IPS-11a (cell line): ENCODE measurements around the gene UNC13D.
"Not testable (repeated sequence)": the region's sequence is repeated elsewhere in the genome, so short reads cannot be mapped to it uniquely, and the experiment has no call there.

Experiments used
- H3K4me3 ChIP-seq: one replicate; pipeline ENCODE4 v1.5.1; 2013; ENCODE audit warnings: low read depth, low read length, control low read depth

Gene UNC13D

DNA sequence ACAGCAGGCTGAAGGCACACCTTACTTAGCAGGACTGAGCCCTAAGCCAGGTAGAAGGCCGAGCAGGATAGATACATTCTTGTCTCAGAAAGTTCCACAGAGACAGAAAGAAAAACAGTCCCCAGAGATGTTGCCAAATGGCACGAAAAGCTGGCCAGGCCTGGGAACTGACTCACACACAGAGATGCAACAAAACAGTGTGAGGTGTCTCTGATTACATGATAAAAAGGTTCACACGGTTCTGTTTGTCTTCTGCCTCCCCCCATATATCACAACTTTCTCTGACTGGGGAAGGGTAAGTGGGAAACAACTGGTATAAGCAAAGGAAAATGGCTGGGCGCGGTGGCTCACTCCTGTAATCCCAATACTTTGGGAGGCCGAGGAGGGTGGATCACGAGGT is 9.2 kb upstream of the UNC13D start:
- no peak overlapping the region for H3K4me3 ChIP-seq

DNA sequence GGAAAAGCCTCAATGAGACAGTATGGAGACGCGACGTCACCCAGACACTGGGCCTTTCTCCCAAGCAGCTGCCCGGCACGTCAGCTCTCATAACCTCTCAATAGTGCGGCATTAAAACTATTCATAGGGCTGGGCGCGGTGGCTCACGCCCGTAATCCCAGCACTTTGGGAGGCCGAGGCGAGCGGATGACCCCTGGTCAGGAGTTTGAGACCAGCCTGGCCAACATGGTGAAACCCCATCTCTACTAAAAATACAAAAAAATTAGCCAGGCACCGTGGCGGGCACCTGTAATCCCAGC is 7.4 kb upstream of the UNC13D start:
- not testable (repeated sequence) for H3K4me3 ChIP-seq

DNA sequence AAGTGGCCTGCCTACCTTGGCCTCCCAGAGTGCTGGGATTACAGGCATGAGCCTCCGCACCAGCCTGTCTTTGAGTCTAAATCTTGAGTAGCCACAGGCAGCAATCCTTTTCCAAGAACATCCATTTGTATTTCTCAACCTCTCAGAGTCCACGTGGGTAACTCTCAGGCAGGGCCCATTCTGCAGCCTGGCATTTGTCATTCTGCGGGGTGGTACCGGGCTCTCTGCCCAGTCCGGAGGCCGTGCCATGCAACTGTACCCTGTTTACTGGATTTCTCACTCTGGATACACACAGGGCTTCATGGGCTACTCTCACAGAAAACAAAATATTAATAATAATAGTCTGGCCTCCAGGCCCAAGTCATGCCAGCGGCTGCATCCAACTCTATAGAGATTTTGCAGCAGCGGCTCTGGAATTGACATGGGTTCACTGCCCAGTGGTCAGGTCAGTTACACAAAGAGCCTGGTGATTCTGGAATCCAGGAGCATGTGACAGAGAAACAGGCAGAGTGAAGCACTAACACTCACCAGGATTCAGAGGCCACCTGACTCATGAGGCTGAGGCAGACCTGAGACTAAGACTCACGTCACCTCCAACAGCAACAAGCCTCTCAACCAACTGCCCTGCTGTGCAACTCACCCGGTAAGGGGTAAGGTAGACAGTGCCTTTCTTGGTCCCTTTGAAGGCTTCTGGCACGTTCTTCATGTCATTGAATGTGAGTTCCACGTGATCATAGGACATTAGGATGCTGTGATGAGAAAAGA is 6.9 kb upstream of the UNC13D start:
- no peak overlapping the region for H3K4me3 ChIP-seq

DNA sequence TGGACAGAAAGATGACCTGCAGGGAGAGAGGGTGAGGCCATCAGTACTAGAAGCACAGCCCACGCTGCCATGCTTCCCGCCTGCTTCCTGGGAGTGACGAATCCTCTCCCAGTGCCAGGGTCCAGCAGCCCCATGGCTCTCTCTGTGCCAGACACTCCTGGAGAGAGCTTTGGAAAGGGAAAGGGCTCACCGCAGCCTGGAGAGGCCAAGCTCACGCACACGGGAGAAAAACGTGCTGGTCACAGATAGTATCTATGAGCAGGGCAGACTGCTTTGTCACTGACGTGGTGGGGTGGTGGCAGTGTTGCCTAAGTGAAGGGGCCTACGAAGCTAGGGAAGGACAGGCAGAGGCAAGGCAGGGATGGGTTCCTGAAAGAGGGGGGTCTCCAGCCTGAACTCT is 5.5 kb upstream of the UNC13D start:
- no peak overlapping the region for H3K4me3 ChIP-seq

DNA sequence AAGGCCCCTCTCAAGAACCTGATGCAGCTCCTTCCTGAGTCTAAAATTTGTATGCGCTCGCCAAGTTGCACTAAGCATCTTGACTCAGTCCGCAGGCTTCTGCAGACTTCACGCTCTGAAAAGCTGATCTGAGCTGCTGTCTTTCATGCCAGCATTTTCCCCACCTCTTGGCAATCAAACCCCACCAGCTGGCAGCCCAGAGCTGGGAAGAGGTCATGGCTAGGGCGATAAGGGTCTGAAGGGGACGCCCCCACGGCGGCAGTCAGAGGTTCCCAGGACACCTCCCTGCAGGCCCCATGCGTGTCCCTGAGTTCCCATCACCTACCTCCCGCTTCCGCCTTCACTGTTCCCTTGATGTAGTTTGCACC is 5.1 kb upstream of the UNC13D start:
- H3K4me3 ChIP-seq, result no peak overlapping the region

DNA sequence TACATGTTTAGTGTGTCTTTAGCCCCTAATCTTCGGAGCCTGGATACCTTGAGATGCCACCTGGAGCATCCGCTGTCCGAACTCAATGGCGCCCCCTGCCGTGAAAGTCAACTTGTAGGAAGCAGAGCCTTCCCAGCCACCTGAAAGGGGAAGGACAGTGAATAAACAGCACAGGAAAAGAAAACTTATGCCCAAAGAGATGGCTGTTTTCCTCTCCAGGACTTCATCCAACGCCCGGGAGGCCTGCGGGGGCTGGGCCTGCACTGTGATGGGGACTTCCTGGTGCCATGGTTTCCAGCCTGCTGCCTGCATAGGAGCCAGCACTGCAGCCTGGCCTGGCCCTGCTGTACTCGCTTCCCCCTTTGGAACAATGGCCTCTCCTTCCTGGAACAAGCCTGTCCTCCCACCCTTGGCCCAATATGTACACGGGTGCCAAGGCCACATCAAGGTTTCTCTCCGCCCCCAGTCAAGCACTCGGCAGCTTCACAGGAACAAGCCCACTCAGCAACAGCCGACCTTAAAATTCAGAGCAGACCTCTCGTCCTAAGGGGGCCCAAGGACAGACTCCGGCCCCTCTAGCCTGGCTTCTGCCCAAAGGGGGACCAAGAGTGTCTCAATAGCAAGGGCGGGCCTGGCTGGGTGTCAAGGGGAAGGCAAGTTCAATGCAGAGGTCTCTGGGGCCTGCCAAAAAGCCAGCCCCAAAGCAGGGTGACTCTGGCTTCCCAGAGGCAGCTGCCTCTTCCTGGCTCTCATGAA is 4.5 kb upstream of the UNC13D start:
- no peak overlapping the region for H3K4me3 ChIP-seq

DNA sequence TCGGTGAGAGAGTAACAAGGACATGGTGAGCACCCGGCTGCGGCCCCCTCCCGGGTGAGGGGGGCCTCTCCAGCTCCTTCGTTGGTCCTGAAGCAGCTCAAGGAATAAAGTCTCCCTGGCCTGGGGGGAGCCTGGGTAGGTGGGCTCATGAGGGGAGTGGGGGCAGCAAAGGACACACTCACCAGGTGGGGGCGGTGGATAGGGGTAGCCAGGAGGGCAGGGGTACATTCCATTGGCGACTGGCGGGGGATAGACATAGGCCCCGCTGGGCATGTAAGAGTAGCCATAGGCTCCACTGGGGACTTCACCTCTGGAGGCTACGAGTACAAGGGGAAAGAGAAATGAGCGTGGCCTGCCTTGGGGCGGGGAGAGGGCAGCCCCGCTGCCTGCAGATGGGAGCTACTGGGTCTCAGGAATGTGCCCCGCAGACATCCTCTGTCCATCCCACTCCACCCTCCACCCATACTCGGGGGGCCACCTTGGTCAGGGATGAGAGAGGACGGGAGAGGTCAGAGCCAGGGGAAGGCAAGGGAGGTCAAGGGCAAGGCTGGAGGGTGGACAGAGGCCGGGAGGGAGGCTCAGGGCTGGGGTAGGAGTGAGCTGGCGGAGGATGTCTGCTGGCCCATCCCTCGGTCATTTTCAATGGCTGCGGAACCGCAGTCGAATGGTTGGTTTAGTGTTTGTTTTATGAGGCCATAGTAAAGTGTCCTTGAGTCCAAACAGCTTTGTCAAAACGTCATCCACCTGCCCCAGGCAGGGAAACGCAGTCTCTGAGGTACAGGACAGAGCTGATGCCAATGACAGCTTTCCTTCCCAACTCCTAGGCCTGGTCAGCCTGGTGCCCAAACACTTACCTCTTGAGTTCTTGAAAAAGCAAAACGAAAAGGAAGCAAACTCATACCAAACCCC is 3.7 kb upstream of the UNC13D start:
- no peak overlapping the region for H3K4me3 ChIP-seq

DNA sequence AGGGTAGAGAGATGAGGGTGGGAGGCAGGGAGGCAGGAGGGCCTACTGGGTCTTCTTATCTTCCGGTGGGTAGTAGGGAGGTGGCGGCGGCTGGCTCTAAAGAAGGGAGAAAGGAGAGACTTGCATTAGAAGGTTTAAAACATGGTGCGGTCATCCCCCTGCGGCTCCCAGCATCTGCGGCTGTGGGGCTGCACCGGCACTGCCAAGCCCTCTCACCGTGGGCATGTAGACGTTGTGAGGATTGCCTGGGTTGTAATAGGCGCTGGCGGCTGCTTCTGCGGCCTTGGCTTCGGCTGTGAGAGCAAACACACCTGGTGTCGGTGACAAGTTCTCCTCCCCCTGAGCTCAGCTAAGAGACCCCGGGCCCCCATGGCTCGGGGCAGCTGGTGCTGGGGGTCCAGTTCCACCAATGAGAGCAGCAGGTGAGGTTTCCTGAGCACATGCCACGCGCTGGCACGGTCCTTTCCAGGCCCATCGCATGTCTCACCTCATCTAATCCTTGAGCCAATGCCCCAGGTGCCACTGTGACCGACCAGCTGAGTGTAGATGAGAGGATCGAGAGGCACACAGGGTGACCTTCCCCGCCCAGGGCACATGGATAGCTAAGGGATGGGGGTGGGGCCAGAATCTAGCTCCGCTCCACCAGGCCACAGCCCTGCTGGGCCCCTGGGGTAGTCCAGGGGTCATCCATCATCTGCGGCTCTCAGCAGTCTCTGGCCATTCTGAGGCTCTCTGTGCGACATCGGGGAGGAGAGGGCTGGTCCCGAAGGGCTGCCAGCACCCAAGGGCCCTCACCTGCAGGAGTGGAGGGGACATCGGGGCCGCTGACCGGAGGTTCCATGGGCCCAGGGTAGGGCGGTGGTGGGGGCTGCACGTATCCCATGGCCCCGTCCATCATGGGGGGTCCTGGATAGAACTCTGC is 2.7 kb upstream of the UNC13D start:
- H3K4me3 ChIP-seq, result no peak overlapping the region

DNA sequence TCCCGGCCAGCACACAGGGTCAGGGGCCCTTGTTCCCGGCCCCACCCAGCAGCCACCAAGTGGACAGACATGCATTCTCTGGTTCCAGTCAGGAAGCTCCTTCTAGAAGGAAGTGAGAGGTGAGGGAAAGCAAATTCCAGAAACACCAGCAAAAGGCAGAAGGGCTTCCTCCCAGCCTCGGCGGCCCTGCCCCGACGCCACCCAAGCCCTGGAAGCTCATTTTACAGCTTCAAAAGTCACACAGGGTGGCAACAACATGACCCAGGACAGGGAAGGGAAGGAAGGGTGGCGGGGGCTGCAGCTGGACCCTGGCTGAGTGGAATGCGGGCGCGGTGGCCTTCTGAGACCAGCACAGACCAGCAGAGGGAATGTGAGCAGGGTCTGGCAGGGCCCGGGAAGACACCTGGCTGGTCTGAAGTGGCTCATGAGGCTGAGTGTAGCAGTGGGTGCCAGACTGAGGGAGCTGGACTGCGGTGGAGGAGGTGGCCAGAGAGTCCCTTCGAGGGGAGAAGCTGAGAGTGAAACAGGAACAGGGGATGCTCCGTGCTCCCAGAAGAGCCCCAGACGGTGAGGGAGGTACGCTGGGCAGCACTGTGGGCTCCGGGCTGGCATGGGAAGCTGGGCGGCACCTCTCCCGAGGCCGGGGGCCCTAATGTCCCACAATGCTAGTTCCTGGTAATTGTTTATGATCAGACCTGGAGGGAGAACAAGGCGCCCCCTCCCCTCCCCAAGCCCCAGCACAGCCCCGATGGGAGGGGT is 1.9 kb upstream of the UNC13D start:
- no peak overlapping the region for H3K4me3 ChIP-seq

DNA sequence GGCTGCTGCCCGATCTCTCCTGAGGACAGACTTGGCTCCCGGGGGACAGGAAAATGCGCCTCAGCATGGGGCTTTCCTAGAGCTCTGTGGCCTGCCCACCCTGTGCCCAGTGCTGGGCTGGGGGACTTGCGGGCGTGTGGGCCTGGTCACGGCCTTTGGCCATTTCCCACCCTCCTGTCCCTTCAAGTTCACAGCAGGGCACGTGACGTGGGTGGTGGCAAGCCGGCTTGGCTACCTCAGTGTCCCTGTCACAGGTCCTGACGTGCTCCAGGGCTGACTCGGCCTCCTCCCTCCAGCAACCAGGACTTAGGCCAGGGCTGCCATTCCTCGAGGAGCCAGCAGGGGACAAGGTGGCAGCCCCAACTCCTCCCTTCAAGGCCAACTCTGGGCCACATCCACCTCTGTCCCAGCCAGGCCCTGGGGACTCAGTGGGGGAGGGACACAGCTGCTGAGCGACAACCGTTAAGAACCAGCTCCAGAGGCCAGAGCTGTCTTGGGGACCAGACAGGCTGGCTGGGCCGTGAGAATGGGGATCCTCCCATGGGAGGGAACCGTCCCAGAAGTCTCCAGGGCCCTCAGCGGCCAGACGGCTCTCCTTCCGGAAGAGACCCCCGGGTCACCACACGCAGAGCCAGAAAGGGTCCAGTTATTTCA is 981 bp upstream of the UNC13D start:
- no peak overlapping the region for H3K4me3 ChIP-seq

DNA sequence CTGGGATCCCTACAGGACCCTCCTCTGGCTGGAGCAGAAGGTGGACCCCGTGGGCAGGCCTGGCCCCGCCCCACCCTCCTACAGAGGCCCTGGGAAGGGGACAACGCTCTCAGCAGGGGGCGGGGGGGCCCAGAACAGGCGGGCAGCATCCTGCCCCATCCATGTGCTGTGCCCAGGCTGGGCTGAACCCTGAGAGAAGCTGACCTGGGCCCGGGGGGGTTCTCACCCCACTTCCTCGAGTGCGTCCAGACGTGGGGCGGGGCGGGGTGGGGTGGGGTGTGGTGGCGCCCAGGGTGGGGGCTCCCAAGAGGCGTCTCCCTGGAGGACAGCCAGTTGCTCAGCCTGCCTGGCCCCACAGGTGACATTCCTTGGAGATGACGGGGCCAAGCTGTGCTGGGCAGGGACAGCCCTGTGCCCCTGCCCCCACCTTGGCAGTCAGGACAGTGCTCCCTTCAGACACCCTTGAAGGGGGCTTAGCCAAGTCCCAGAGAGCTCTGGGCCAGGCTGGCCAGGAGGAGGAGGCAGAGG is 390 bp upstream of the UNC13D start:
- no peak overlapping the region for H3K4me3 ChIP-seq

DNA sequence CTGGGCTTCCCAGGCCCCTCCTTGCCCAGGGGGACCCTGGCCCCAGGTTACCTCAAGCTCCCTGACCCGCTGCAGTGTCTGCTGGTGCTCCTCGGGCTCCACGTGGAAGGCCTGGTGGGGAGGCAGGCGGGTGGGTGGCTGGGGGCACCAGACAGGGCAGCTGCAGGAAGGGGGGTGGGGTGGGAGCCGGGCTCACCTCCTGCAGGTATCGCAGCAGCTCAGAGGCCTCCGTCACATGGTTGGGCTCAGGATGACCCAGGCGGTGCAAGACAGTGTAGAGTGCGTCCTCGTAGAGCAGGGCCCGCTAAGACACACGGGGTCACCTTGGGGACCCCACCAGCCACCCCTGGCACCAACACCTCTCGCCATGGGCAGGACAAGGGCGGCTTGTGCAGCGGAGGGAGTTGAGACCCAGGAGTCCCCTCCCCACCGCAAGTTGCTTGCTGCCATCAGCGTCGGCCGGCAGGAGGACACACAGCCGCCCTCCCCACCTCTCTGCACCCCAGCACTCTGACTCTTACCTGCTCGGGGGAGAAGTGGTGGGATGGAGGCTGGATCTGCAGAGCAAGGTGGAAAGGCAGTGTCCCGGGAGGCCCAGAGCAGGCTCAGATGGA is 1.1 kb downstream of the UNC13D start:
- H3K4me3 ChIP-seq, result no peak overlapping the region

DNA sequence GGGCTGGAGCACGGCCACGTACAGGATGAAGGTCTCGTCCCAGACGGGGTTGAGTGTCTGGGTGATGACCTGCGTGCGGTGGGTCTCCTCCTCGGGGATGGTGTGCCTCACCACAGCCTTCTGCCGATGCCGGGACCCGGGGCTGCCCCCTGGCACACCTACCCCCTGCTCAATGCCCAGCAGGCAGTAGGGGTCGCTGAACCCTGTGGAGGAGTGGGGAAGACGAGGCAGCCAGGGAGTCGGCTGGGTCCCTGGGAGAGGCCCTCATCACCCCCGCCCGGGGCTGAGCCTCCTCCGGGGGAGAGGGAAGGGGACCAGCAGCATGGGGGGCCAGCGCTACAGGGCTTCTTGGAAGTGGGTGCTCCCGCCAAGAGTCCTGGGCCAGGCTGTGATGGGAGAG is 1.8 kb downstream of the UNC13D start:
- no peak overlapping the region for H3K4me3 ChIP-seq

DNA sequence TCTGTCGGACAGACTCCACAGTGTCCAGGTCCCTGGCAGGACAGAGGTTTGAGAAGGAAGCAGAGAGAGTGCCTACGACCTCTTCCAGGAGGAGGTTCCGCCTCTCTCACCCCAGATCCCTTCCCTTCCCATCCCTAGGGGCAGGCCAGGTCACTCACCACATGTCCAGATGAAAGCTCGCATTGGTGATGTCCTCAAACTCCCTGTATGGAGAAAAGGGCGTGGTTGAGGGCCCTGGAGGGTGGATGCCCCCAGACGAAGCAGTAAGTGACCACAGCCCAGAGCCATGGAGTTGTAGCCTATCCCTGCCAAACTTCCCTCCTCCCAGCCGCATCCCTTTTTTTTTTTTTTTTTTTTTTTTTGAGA is 3.4 kb downstream of the UNC13D start:
- H3K4me3 ChIP-seq, result no peak overlapping the region

DNA sequence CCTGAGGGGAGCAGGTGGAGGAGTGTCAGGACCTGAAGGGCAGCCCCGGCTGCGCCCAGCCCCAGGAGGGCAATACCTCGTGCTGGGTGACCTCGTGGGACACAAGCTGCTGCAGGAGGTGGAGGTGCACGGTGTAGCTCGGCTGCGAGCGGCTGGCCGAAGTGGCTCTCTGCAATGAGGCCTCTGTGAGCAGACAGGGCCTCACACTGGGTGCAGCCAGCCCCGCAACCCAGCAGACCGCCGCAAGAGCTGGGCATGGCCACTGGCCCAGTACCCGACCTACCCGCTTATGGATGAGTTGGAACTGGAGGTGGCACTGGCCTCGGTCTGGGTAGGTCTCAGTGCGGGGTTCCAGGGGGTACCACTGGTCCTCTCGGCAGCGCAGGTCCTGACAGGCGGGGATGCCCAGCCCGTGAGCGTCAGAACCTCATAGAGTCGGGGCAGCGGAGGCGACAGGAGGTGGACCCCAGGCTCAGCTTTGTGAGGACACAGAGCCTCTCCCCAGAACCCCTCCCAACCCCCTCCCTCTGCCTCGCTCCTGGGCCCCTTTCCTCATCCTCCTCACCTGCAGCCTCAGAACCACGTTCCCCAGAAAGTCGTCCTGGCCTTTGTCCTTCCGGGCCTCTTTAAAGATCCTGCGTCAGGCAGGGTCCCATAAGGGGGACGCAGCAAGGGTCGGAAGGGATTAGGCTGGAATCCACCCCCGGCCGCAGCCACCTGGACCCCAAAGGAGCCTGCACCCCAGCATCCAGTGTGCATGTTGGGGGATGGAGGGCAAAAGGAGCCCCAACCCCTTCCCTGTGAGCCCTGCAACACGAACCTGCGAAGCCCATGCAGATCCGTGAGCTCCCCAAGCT is 4.0 kb downstream of the UNC13D start:
- H3K4me3 ChIP-seq, result no peak overlapping the region

DNA sequence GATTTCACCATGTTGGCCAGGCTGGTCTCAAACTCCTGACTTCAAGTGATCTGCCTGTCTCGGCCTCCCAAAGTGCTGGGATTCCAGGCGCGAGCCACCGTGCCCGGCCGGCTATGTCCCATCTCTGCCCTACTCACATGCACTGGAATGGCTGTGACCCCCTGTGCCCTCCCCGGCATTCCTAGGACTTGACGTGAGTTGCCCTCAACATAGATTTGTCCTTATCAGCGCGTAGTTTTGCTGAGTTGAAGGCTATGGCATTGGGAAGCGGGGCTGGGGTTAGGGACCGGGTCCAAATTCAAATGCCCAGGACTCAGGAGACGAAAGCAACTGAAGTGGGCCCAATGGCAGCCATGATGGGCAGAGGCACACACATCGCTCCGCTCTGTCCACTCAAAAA is 5.8 kb downstream of the UNC13D start:
- H3K4me3 ChIP-seq, result no peak overlapping the region

DNA sequence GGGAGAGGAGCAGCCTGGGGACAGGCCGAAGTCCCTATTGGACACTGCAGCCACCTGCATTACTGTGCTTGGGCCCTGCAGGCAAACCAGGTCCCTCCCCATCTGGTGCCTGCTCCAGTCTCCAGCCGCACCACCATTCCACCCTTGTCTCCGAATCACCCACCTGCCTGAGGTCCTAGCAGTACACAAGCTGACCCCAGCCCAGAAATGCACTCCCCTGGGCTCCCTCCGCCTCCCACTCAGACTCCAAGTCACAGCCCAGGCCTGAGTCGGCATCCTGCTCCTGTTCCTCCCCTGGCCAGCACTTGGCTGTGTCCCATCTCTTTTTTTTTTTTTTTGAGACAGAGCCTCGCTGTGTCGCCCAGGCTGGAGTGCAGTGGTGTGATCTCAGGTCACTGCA is 6.3 kb downstream of the UNC13D start:
- no peak overlapping the region for H3K4me3 ChIP-seq

DNA sequence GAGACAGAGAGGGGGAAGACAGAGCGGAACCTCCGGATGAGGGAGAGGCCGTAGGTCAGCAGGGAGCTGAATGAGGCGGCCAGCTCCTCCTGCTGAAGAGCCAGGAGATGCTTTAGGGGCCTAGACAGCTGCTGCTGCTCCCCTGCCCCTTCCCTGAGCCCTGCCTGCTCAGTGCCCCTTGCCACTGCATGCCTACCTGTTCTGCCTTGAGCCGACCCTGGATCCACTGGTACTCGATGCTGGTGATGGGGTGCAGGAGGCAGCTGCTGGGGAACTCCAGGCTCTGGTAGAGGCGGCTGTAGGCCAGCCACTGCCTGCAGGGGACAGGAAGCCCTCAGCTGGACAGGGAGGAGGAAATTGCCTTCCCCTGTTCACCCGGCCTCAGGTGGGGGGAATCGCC is 7.6 kb downstream of the UNC13D start:
- no peak overlapping the region for H3K4me3 ChIP-seq
